Esophagus muscularis mucosa (tissue), 4 donors: ENCODE measurements around the gene CEMP1. TPM values are rescaled to one million over a fixed set of nuclear protein-coding genes. Genes with fewer than 3 reads are reported as not detected.

Source experiments
- DNase-seq: peaks from one replicate; pipeline ENCODE4 v3.0.0-alpha.2; 2017; ENCODE audit errors: extremely low spot score
- H3K27ac ChIP-seq, 4 donors: fragments of 200-600 bp; sonication (generic); replicated peaks in 1 of 4; 1 replicate in 3 of 4; 2 replicates in 1 of 4; pipeline ENCODE4 v1.5.1; 2016 to 2019; ENCODE audit warnings: mild to moderate bottlenecking in 1 of 4
- H3K27me3 ChIP-seq, 4 donors: fragments of 200-600 bp; sonication (generic); one replicate each; pipeline versions ENCODE4 v1.5.1 to v1.6.0; 2016 to 2019
- H3K36me3 ChIP-seq, 4 donors: fragments of 200-600 bp; sonication (generic); one replicate each; pipeline ENCODE4 v1.5.1; 2016 to 2019
- H3K4me1 ChIP-seq, 4 donors: fragments of 200-600 bp; sonication (generic); one replicate each; pipeline ENCODE4 v1.5.1; 2016 to 2019
- H3K4me3 ChIP-seq, 4 donors: fragments of 200-600 bp; sonication (generic); 1 replicate in 2 of 4; 2 replicates in 2 of 4; pipeline ENCODE4 v1.5.1; 2016 to 2019; ENCODE audit warnings: mild to moderate bottlenecking in 4 of 4, moderate library complexity in 1 of 4
- H3K9me3 ChIP-seq, 4 donors: fragments of 200-600 bp; sonication (generic); 1 replicate in 3 of 4; 2 replicates in 1 of 4; pipeline ENCODE4 v1.5.1; 2016 to 2019
- CTCF ChIP-seq, 3 experiments: fragments of 200-600 bp in 2 of 3; fragments of 450-650 bp in 1 of 3; sonication (generic) in 2 of 3; IDR thresholded peaks; one replicate each; pipeline ENCODE4 v1.5.1; 2017 to 2019; ENCODE audit warnings: antibody characterized with exemption in 3 of 3, mild to moderate bottlenecking in 2 of 3, moderate library complexity in 1 of 3
- EP300 ChIP-seq: sonication (generic); formaldehyde crosslinking; IDR thresholded peaks from one replicate; pipeline ENCODE4 v1.6.1; 2017; ENCODE audit warnings: antibody characterized with exemption
- POLR2A ChIP-seq: fragments of 450-650 bp; IDR thresholded peaks from one replicate; pipeline ENCODE4 v1.6.1; 2017; ENCODE audit warnings: antibody characterized with exemption, moderate library complexity, mild to moderate bottlenecking, low read depth
- POLR2AphosphoS5 ChIP-seq, 2 donors: sonication (generic); formaldehyde crosslinking; IDR thresholded peaks; one replicate each; pipeline ENCODE4 v1.6.1; 2017; ENCODE audit warnings: antibody characterized with exemption in 2 of 2
- WGBS: methylation state at CpG from one replicate; pipeline ENCODE4 v1.1.5; 2018; 5-methylcytosine and 5-hydroxymethylcytosine counted together
- intact Hi-C: fragments of 100-400 bp; cut with DNase I; formaldehyde crosslinking; loops from one replicate; pipeline ENCODE4 v1.15.1; 2023
- total RNA-seq, 4 donors: library from RNA; depleted of rRNA; stranded (reverse); fragments of >200 nt; gene quantifications; one replicate each; pipeline versions ENCODE4 v1.1.0 to v1.2.1, GENCODE V29; 2016

CEMP1 gene
- total RNA-seq, 4 donors from 2014 or later, result not detected

DNA sequence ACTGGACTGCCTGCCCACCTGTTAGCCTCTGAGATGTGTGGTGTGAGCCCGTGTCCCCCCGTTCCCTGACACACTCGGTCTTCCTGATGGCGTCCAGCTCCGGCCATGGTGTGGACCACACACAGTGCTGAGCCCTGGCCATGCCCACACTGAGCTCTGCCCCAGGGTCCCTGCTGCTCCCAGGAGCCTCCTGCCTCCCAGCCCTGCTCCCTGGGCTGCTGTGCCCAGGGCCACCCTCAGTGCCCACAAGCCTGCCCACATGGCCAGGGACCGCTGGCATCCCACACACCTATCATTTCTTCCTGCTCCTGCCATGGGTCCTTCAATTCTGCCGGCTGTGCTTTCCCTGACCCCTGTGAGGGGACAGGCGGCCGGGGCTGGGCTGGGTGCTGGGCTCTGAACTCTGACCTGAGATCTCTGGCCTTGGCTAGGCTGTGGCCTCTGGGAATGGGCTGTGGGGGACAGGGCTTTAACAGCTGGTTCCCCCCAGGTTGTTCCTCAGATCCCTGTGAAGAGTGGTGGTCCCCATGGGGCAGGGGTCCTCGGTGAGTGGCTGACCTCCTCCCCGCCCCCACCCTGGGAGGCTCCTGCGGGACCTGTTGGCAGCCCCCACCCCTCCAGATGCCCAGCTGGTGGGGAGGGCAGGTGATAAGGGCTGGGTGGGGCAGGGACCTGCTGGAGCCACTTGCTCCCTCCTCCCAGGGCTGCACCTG, 4.0 kb downstream of the CEMP1 start:
- H3K27ac ChIP-seq, result no peak overlapping the region
- no peak overlapping the region for H3K4me3 ChIP-seq
- peaks cover 14 to 78% (median 75%) of the 10 kb centered on the region in 4 donors for H3K36me3 ChIP-seq
- H3K4me1 ChIP-seq, result peaks cover 8 to 16% (median 13%) of the 10 kb centered on the region in 4 donors
- TF ChIP-seq CTCF (IDR thresholded peaks at IDR 0.05), result no peak
- no peak for TF ChIP-seq POLR2A
- no peak for TF ChIP-seq POLR2AphosphoS5 (IDR thresholded peaks at IDR 0.05)
- TF ChIP-seq EP300, result no peak
- intact Hi-C loops, result no loop called here
- H3K9me3 ChIP-seq, result no peaks in the 10 kb centered on the region
- no peak for DNase-seq
- 83% methylated on average over 7 of the region's 12 CpGs for WGBS
- H3K27me3 ChIP-seq, result no peaks in the 10 kb centered on the region

GRCh38 chr16:2526135-2526534, 5.1 kb downstream of the CEMP1 start:
- peaks cover 14 to 81% (median 78%) of the 10 kb centered on the region in 4 donors for H3K36me3 ChIP-seq
- H3K4me1 ChIP-seq, result peaks cover 6 to 16% (median 11%) of the 10 kb centered on the region in 4 donors
- H3K9me3 ChIP-seq, result no peaks in the 10 kb centered on the region
- H3K4me3 ChIP-seq, result no peak overlapping the region
- intact Hi-C loops, result no loop called here
- no peaks in the 10 kb centered on the region for H3K27me3 ChIP-seq
- H3K27ac ChIP-seq, result no peak overlapping the region
- WGBS, result 72% methylated on average over 8 of the region's 8 CpGs
- TF ChIP-seq POLR2AphosphoS5 (IDR thresholded peaks at IDR 0.05) (no peak), EP300 (no peak), CTCF (IDR thresholded peaks at IDR 0.05) (no peak), POLR2A (no peak)
- no peak for DNase-seq

- Histone ChIP-seq H3K4me1 (peaks cover 13 to 22% (median 20%) of the 10 kb centered on the region in 4 donors), H3K36me3 (peaks cover 14 to 80% (median 75%) of the 10 kb centered on the region in 4 donors), H3K4me3 (no peak overlapping the region), H3K27me3 (no peaks in the 10 kb centered on the region), H3K9me3 (no peaks in the 10 kb centered on the region), H3K27ac (no peak overlapping the region)
- WGBS, result 96% methylated on average over 9 of the region's 9 CpGs
- DNase-seq, result no peak
- no peak for TF ChIP-seq EP300
- no peak for TF ChIP-seq CTCF (IDR thresholded peaks at IDR 0.05)
- no peak for TF ChIP-seq POLR2AphosphoS5 (IDR thresholded peaks at IDR 0.05)
- TF ChIP-seq POLR2A, result no peak
- intact Hi-C loops, result no loop called here
Measured at GRCh38 chr16:2524339-2524938, 6.8 kb downstream of the CEMP1 start.

DNA sequence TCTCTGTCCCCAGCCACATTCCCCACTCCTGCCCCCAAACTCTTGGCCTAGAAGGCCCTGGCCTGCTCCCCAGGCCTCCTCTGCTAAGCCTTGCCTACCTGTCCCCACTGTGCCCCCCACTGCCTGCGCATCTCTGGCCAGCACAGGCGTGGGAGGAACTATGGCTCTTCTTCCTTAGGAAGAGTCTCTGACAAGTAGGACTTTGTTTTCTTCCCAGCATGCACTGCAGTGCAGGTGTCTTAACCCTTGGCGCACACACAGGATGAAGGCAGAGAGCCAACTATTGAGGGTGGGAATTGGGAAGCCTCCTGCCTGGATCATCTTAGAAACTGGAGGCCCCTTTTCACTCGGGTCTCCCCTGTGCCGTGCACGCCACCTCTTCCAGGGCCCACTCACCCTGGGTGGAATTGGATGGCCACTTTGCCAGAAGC, 7.4 kb downstream of the CEMP1 start:
- Histone ChIP-seq H3K9me3 (no peaks in the 10 kb centered on the region), H3K27me3 (no peaks in the 10 kb centered on the region), H3K4me3 (no peak overlapping the region), H3K36me3 (peaks cover 11 to 79% (median 73%) of the 10 kb centered on the region in 4 donors), H3K27ac (no peak overlapping the region), H3K4me1 (peaks cover 20 to 28% (median 26%) of the 10 kb centered on the region in 4 donors)
- intact Hi-C loops, result no loop called here
- 83% methylated on average over 6 of the region's 6 CpGs for WGBS
- TF ChIP-seq CTCF (IDR thresholded peaks at IDR 0.05) (no peak), POLR2AphosphoS5 (IDR thresholded peaks at IDR 0.05) (no peak), POLR2A (no peak), EP300 (no peak)
- no peak for DNase-seq
